Ovary (tissue), 3 donors: ENCODE results near the gene STAMBPL1.

Source experiments
- EP300 ChIP-seq: sonication (generic); formaldehyde crosslinking; IDR thresholded peaks from one replicate; pipeline ENCODE4 v1.6.1; 2017; ENCODE audit warnings: antibody characterized with exemption
- TF ChIP-seq, protein P1 (sequence below), 3 donors: fragments of 450-650 bp in 2 of 3; fragments of 200-600 bp in 1 of 3; IDR thresholded peaks; one replicate each; pipeline versions ENCODE4 v1.5.1 to v1.8.0; 2016 to 2022; ENCODE audit warnings: antibody characterized with exemption in 3 of 3, mild to moderate bottlenecking in 1 of 3
- donor health status: DM: no; HTN: no; CAD: no.

DNA sequence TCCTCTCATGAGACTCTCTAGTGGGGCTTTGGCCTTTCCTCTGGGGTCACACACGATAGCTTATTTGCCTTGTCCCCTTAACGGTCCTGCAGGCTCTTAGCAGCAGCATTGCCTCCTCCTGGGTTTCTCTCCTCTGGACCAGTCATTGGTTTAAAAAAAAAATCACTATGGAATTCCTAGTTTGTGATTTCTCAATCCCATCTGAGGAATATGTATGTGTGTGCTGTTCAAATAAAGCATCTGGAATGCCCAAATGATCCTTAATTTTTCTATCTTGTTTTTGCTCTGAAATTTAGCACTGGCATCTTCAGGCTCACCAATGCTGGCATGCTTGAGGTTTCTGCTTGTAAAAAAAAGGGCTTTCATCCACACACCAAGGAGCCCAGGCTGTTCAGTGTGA, 42.0 kb downstream of the STAMBPL1 start:
- TF ChIP-seq, protein P1, sequence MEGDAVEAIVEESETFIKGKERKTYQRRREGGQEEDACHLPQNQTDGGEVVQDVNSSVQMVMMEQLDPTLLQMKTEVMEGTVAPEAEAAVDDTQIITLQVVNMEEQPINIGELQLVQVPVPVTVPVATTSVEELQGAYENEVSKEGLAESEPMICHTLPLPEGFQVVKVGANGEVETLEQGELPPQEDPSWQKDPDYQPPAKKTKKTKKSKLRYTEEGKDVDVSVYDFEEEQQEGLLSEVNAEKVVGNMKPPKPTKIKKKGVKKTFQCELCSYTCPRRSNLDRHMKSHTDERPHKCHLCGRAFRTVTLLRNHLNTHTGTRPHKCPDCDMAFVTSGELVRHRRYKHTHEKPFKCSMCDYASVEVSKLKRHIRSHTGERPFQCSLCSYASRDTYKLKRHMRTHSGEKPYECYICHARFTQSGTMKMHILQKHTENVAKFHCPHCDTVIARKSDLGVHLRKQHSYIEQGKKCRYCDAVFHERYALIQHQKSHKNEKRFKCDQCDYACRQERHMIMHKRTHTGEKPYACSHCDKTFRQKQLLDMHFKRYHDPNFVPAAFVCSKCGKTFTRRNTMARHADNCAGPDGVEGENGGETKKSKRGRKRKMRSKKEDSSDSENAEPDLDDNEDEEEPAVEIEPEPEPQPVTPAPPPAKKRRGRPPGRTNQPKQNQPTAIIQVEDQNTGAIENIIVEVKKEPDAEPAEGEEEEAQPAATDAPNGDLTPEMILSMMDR (IDR thresholded peaks at IDR 0.05), result no peak
- TF ChIP-seq EP300, result no peak
